Stimulated activated CD8-positive, alpha-beta memory T cell treated with anti-CD3 and anti-CD28 coated beads, Interleukin-4, amount 100 ng/mL, for 1 hour (primary cell): ENCODE data around the gene CFAP65.
A peak's percentile ranks its signal among the peaks of the same experiment; 100 is the strongest.

Experiments
- DNase-seq, 2 donors: peaks; one replicate each; pipeline ENCODE4 v3.0.0-alpha.2; 2020; ENCODE audit warnings: low read depth in 2 of 2, low spot score in 1 of 2

Gene CFAP65

GRCh38 chr2:219032051-219032745, 9.1 kb downstream of the CFAP65 start:
- no peak for DNase-seq

GRCh38 chr2:219031005-219031738, 10.1 kb downstream of the CFAP65 start:
- no peak for DNase-seq

DNA sequence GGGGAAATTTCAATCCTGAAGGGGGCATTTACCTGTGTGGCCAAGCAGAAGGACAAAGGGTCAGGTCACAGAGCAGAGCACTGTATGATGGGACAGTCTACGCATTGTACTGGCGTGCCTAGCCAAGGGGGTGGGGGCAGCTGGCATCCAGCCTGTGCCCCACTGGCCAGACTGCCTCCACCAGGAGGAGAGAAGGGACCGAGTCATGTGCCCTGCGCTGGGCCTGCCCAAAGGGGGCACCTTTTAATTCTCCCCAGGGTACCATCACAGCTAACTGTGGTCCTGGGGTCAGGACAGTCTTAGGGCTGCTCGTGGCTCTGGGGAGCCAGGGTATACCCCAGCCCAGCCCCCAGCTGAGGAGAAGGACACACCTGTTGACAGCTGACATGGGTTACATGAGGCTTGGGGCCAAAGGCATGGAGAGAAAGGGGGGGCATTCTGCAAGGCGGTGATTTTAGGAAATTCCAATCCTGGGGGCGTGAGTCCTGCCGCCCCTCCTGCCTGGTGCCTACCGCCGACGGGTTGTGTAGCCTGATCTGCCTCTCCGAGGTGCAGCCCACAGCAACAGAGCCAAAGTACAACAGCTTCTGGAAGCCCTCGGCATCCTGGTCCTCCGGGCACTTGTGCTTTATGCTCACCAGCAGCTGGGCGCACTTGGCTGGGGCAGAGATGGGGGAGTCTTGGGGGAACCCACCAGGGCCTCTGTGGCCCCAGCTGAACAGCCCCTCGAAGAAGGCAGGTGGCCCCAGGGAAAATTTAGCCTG, 11.0 kb downstream of the CFAP65 start:
- no peak for DNase-seq

DNA sequence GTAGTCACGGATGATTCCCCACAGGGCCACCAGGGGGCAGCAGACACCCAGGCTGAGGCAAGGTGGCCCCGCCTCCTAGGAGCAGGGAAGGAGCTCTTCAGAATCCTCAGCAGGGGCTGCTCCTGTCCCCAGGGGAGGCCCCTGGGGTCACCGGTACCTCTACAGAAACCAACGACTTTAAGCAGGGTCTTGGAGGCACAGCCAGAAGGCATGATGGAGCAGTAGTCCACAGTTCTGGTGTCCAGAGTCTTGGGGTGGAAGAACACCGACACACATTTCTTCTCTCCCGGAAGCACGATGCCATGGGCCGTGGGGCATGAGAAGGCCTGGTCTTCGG, 11.5 kb downstream of the CFAP65 start:
- peak; percentile 39 to 58 for DNase-seq

- no peak for DNase-seq
These were observed 12.1 kb downstream of the CFAP65 start for GRCh38 chr2:219028996-219029828.

DNA sequence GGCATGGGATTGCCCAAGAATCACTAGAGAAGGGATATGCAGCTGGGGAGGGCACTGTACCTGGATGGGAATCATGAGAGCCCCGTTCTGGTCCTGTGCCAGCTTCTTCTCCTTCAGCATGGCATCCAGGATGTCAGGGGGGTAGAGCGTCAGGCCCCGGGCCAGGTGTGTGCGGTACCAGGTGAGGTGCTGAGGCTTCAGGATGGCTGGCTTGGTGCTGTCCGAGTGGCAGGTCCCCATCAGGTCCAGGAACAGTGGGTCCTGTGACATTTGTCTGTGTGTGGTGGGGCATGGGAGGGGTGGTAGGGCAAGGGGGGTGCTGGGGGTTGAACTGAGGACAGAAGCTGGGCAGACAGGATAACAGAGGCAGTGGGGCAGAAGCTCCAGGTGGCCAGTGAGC, 13.2 kb downstream of the CFAP65 start:
- no peak for DNase-seq

DNA sequence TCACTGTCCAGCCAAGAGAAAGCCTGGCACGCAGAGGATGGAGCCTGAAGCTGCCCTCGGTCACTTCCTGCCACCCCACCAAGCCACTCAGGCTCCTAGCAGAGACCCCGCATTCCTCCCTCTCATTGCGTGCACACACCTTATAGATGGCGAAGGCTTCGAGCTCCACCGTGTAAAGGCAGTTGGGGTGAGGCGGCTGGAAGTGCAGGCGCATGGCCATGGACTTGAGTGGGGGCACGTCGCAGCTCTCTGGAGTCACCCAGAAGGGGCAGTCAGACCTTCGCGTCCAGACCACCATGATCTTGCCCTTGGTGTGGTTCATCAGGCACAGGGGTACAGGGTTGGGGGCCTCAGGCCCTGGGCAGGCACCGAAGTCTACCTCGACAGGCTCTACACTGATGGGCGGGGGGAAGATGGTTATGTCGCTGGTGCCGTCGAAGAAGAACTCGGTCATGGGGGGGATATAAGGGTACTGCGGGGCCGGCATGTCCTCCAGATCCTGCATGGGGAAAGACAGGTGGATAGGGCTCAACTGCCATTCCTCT, 13.7 kb downstream of the CFAP65 start:
- no peak for DNase-seq

- no peak for DNase-seq
These were observed 14.4 kb downstream of the CFAP65 start for GRCh38 chr2:219026946-219027345.

DNA sequence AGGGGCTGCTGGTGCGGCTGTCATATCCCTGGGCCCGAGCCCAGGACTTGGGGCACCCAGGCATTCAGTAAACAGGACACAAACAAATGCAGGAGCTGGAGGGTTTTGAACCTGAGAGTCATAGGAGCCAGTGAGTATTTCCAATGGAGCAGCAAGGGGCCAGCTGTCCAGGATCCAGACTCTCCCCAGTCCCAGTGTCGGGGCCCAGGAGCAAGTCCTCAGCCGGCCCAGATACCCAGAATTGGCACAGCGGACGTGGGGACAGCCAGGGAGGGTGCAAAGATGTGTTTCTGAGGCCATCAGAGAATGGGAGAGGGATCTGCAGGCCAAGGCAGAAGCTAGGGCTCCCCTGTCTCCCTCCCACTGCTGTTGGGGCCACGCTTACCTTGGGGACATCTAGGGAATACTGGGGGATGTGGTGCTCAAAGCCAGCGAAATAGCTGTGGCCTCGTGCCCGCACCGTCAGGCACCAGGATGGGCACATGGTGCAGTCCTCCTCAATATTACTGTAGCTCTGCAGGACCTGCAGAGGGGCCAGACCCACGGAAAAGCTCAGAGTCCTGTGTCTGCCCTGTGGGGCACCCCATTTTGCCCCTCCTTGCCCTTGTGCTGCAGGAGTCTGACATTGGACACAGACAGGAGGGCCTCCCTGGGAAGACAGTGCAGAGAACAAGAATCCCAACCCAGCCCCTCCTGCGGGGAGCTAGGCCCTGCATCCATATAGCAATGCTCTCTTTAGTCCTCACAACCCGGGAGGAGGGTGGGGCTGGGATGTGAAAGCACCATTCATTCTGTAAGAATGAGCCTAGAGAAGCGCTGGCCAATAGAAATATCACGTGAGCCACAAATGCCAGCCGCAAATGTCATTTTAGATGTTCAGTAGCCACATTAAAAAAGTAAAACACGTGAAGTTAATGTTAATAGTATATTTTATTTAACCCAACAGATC, 15.4 kb downstream of the CFAP65 start:
- no peak for DNase-seq

- DNase-seq = no peak
These were observed 17.3 kb downstream of the CFAP65 start for GRCh38 chr2:219024059-219024458.

DNA sequence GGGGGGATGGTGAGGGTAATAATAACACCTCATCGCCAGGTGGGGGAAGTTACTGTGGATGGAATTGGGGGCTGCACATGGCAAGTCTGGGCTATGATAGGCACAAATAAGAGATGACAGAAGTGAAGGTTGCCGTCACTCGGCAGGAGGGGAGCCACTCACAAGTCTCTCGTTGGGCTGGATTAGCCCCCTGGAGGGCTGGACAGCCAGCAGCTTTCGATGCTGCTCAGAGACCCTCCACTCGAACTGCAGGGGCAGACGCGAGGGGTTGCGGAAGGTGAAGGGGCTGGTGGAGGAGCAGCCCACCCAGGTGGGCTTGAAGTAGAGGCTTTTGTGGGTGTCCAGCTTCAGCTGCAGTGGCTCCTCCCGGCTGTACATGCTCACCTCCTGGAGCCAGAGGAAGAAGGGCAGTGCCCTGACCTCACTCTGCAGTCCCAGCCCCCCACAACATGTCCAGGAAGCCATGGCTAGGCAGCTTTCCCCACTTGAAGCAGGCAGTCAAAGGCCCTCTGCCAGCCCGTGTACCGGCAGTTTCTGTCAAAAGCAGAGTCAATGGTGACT, 18.2 kb downstream of the CFAP65 start:
- no peak for DNase-seq

DNA sequence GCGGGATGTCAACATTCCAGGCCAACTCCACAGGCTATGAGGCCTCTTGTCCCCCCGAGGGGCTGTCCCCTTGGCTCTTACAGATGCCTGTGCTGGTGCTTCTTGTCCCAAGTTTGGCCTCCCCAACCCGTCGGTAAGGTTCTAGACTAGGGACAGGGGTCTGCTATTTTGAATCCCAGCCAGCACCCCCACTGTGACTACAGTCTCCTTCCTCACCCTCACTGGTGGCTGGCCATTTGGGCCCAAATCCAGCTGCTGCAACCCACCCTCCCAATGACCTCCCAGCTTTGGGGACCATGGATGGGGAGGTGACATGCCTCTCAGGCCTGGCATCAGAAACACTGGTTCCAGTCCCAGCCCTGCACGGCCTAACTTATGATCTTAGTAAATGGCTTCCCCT, 18.7 kb downstream of the CFAP65 start:
- DNase-seq = no peak

- DNase-seq = no peak
These were observed 19.3 kb downstream of the CFAP65 start for GRCh38 chr2:219022041-219022440.

- no peak for DNase-seq
These were observed 19.7 kb downstream of the CFAP65 start for GRCh38 chr2:219021591-219021990.

DNA sequence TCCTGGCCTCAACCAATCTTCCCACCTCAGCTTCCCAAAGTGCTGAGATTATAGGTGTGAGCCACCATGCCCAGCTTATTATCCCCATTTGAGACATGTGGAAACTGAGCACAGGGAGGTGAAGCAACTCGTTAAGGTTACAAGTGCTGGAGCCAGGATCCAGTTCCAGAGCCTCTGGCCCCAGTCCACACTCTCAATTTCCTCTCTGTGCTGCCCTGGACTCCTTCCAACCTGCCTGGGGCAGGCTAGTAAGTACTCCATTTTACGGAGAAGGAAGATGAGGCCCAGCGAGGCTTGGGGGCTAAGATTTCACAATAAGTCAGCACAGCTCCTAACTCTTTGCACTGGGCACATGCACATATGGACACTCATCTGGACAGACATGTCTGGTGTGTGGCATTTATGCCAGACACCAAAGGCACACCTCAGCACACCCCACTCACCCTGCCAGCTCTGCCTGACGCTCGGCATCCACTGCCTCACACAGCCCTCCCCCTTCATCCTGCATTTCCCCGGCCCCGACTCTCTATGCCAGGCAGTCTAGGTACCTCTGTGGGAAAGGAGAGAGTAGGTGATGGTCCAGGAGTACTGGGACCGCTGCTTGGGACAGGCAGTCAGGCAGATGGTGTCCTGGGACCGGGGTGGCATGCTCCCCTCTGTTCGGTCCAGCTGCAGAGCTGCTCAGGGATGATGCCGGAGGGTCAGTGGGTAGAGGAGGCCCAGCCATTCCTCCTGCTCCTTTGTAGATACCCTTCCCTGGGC, 20.5 kb downstream of the CFAP65 start:
- DNase-seq = no peak

DNA sequence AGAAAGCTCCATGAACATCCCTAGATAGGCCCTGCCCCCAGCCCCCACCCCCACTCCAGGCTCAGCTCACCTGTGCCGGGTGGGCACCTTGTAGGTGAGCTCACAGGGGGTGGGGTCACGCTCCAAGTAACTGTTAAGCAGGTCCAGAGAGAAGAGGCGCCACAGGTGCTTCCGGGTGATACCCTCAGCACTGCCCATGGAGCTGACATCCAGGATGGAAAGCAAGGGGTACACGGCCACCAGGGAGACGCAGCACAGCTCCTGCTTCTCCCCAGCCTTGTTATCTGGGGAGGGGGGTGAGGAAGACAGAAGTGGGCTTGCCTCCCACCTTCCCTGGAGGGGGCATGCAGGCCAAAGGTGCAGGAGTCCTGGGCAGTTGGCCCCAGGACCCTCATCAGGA, 21.9 kb downstream of the CFAP65 start:
- no peak for DNase-seq

GRCh38 chr2:219018726-219019125, 22.6 kb downstream of the CFAP65 start:
- no peak for DNase-seq

GRCh38 chr2:219018286-219018685, 23.0 kb downstream of the CFAP65 start:
- no peak for DNase-seq
